GM12873 (cell line): ENCODE measurements around the gene TMCC3.

Experiments used
- CTCF ChIP-seq: IDR thresholded peaks from 2 replicates; pipeline ENCODE4 v1.5.1; 2012; ENCODE audit warnings: low read depth, mild to moderate bottlenecking, moderate library complexity, low read length, control low read depth; ENCODE audit not compliant: insufficient read depth; ENCODE audit errors: missing control alignments

The TMCC3 gene

GRCh38 chr12:94670898-94671297 lies 20.5 kb upstream of the TMCC3 start:
- TF ChIP-seq CTCF = no peak

- no peak for TF ChIP-seq CTCF
Measured at GRCh38 chr12:94670075-94670474, 19.7 kb upstream of the TMCC3 start.

DNA sequence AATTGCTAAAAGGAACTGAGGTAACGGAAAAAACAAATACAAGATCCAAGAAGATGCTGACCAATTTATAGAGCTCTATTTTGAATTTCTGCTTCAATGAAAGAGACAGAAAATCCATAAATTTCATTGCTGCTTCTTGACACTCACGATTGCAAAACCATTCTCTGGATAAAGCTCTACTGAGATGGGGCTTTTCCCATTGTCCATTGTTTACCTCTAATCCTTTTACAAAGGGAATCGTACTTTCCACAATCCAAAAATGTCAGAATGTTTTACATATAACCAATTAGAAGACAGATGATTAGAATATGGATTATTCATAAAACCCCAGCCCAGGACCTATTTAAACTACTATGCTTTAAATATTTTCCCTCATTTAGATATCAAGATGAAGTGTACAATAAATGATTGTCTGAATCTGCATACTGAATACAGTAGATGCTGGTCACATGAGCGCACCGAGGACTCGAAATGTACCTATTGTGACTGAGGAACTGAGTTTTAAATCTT lies 16.7 kb upstream of the TMCC3 start:
- no peak for TF ChIP-seq CTCF

DNA sequence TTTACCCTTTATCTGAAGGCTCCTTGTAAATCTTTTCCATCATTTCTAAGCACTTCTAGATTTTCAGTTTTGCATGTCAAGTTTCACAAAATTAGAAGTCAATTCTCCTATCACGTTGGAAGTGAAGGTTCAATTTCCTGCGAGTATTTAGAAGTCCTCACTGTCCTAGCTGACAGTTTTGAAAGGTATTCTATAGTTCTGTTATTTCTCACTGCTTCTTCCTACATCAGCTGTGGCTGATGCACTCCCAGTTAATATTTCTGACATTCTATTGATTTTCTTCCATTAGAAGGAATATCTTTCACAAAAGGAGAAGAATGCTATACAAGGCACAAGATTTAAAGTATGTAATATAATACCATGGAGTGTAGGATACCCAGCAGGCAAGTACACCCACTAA lies 15.8 kb upstream of the TMCC3 start:
- TF ChIP-seq CTCF = no peak

GRCh38 chr12:94663702-94664101 lies 13.3 kb upstream of the TMCC3 start:
- no peak for TF ChIP-seq CTCF

DNA sequence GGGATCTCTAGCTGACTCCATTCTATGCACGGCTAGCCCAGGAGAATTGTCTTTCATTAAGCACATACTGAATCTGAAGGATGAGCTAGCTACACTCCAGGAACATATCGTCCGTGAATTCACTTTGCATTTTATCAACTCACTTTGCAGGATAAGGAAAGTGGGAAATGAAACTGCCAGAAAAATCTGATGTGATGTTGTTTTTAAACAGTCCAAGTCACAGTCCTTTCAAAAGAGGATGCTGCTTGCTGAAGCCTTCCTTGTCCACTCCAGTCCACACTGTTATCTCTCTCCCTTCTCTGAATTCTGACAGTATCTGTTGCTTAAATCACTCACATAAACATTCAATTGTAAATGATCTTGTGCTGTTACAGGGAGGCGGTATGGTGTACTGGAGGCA lies 12.7 kb upstream of the TMCC3 start:
- no peak for TF ChIP-seq CTCF

GRCh38 chr12:94660436-94660835 lies 10.1 kb upstream of the TMCC3 start:
- TF ChIP-seq CTCF = no peak

- TF ChIP-seq CTCF = no peak
Measured at GRCh38 chr12:94659346-94659930, 9.1 kb upstream of the TMCC3 start.
